ENCODE data around the gene ERP27. TPM values are rescaled to one million over a fixed set of nuclear protein-coding genes. Genes with fewer than 3 reads are reported as not detected.

Gene ERP27
- total RNA-seq, 1 donor: not detected

DNA sequence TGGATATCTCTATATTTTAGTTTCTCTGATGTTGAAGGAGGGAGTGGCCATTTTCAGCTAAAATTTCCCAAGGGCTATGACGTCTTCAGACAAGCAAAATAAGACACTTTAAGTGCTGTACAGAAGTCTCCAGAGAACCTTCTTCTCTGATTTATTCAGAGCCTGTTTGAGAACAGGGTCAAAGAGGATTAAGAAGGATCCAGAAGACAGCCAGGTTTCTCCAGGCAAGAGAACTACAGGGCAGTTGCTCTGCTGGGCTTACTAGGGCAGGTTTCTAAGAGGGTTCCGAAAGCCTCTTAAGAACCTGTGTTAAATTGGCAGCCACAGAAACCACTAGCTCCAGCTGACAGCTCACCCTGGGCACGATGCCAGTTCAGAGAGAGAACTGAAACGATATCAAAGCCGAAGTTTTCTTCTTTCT is 53.9 kb downstream of the ERP27 start:
- no peaks in the 10 kb centered on the region for H3K79me2 ChIP-seq (ENCODE audit: insufficient read depth, low read length)
- TF ChIP-seq, protein P1, sequence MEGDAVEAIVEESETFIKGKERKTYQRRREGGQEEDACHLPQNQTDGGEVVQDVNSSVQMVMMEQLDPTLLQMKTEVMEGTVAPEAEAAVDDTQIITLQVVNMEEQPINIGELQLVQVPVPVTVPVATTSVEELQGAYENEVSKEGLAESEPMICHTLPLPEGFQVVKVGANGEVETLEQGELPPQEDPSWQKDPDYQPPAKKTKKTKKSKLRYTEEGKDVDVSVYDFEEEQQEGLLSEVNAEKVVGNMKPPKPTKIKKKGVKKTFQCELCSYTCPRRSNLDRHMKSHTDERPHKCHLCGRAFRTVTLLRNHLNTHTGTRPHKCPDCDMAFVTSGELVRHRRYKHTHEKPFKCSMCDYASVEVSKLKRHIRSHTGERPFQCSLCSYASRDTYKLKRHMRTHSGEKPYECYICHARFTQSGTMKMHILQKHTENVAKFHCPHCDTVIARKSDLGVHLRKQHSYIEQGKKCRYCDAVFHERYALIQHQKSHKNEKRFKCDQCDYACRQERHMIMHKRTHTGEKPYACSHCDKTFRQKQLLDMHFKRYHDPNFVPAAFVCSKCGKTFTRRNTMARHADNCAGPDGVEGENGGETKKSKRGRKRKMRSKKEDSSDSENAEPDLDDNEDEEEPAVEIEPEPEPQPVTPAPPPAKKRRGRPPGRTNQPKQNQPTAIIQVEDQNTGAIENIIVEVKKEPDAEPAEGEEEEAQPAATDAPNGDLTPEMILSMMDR (IDR thresholded peaks at IDR 0.05; ENCODE audit: extremely low read depth, low read depth, low read length): no peak
- no peak overlapping the region for H3K27ac ChIP-seq (ENCODE audit: low read depth, low read length)
- no peak for DNase-seq (ENCODE audit: insufficient read length, low spot score, missing footprints)
- peak overlapping the region; percentile 57 for H2AFZ ChIP-seq (ENCODE audit: low read length)
- H3K27me3 ChIP-seq (ENCODE audit: insufficient read depth, low read length): peaks cover 18% of the 10 kb centered on the region
- H3K4me3 ChIP-seq (ENCODE audit: insufficient read depth, low read length): peak overlapping the region; percentile 59
- no peaks in the 10 kb centered on the region for H4K20me1 ChIP-seq (ENCODE audit: insufficient read depth, low read length)
- peaks cover 24% of the 10 kb centered on the region for H3K4me1 ChIP-seq (ENCODE audit: insufficient read depth, low read length)
- no peaks in the 10 kb centered on the region for H3K36me3 ChIP-seq (ENCODE audit: insufficient read depth, low read length)
- H3K4me2 ChIP-seq (ENCODE audit: insufficient read depth, low read length): peak overlapping the region; percentile 86
- no peaks in the 10 kb centered on the region for H3K9me3 ChIP-seq (ENCODE audit: low read depth, low read length)

DNA sequence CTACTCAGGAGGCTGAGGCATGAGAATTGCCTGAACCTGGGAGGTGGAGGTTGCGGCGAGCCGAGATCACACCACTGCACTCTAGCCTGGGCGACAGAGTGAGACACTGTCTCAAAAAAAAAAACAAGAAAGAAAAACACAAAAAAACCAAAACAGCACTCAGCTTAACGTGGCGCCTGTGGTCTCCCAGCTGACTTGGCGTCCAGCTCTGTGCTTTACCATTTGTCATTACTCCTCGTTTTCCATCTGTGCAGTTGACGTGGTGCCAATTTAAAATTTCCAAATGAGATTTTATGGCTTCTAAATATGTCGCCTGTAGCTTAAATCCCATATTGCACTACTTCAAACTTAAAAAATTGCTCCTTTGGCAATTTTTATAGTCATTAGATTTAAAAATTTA is 54.7 kb downstream of the ERP27 start:
- no peak for DNase-seq (ENCODE audit: insufficient read length, low spot score, missing footprints)
- H3K4me1 ChIP-seq (ENCODE audit: insufficient read depth, low read length): peaks cover 24% of the 10 kb centered on the region
- no peak overlapping the region for H3K4me2 ChIP-seq (ENCODE audit: insufficient read depth, low read length)
- TF ChIP-seq, protein P1 (IDR thresholded peaks at IDR 0.05; ENCODE audit: extremely low read depth, low read depth, low read length): no peak
- H2AFZ ChIP-seq (ENCODE audit: low read length): no peak overlapping the region
- no peaks in the 10 kb centered on the region for H3K79me2 ChIP-seq (ENCODE audit: insufficient read depth, low read length)
- no peaks in the 10 kb centered on the region for H3K9me3 ChIP-seq (ENCODE audit: low read depth, low read length)
- H3K36me3 ChIP-seq (ENCODE audit: insufficient read depth, low read length): no peaks in the 10 kb centered on the region
- H3K27me3 ChIP-seq (ENCODE audit: insufficient read depth, low read length): peaks cover 11% of the 10 kb centered on the region
- H3K4me3 ChIP-seq (ENCODE audit: insufficient read depth, low read length): no peak overlapping the region
- H3K27ac ChIP-seq (ENCODE audit: low read depth, low read length): no peak overlapping the region
- no peaks in the 10 kb centered on the region for H4K20me1 ChIP-seq (ENCODE audit: insufficient read depth, low read length)

DNA sequence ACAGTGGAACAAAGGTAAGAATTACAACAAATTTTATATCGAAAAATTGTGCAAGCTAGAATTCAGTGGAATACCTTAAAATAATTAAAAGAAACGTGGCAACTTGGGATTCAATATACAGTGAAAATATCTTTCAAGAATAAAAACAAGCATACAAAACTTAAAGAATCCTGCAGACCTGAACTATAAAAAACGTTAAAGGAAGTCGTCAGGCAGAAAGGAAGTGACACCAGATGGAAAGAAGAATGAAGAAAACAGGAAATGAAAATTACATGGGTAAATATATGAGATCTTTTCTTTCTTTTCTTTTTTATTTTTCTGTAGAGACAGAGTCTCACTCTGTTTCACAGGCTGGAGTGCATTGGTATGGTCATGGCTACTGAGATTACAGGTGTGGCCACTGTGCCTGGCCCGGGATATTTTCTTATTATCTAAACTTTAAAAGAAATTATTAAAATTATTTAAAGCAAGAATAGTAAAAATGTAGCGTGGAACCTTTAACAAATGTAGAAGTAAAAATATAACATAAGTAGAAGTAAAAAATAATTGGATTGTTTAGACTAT is 57.4 kb downstream of the ERP27 start:
- no peak overlapping the region for H2AFZ ChIP-seq (ENCODE audit: low read length)
- peaks cover 21% of the 10 kb centered on the region for H3K4me1 ChIP-seq (ENCODE audit: insufficient read depth, low read length)
- TF ChIP-seq, protein P1 (IDR thresholded peaks at IDR 0.05; ENCODE audit: extremely low read depth, low read depth, low read length): no peak
- H3K79me2 ChIP-seq (ENCODE audit: insufficient read depth, low read length): no peaks in the 10 kb centered on the region
- H3K9me3 ChIP-seq (ENCODE audit: low read depth, low read length): no peaks in the 10 kb centered on the region
- no peak overlapping the region for H3K27ac ChIP-seq (ENCODE audit: low read depth, low read length)
- no peak overlapping the region for H3K4me3 ChIP-seq (ENCODE audit: insufficient read depth, low read length)
- no peak for DNase-seq (ENCODE audit: insufficient read length, low spot score, missing footprints)
- H4K20me1 ChIP-seq (ENCODE audit: insufficient read depth, low read length): no peaks in the 10 kb centered on the region
- no peaks in the 10 kb centered on the region for H3K36me3 ChIP-seq (ENCODE audit: insufficient read depth, low read length)
- H3K4me2 ChIP-seq (ENCODE audit: insufficient read depth, low read length): no peak overlapping the region
- no peaks in the 10 kb centered on the region for H3K27me3 ChIP-seq (ENCODE audit: insufficient read depth, low read length)

DNA sequence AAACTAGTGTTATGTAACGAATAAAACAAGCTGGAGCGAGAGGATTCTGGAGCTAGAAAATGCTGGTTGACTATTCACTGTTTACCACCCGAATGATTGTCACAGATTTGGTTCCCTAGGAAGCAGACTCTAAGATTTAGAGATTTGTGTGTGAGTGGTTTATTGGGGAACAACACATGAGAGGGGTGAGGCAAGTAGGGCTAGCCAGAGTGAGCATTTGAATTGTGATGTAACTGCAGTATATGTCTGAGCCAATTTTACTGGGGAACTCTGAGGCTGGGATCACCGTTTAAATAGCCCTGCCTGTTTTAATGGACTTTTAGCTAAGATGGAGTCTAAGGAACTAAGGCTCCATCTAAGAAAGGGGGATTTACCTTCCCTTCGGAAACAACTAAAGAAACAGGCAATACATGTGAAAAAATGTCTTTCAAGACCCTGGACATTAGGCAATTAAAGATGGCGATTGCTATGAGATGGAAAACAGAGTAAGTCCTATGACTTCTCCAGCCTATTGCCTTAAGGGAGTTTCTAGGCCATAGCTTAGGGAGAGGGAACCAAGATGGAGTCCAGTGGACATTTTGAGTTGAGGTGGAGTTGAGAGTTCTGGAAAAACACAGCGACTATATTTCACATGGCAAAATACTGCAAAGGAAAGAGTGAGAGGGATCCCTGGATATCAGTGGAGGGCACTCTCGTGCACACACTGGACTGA is 59.0 kb downstream of the ERP27 start:
- peaks cover 5% of the 10 kb centered on the region for H3K4me1 ChIP-seq (ENCODE audit: insufficient read depth, low read length)
- H4K20me1 ChIP-seq (ENCODE audit: insufficient read depth, low read length): no peaks in the 10 kb centered on the region
- no peaks in the 10 kb centered on the region for H3K9me3 ChIP-seq (ENCODE audit: low read depth, low read length)
- H3K36me3 ChIP-seq (ENCODE audit: insufficient read depth, low read length): no peaks in the 10 kb centered on the region
- H3K4me3 ChIP-seq (ENCODE audit: insufficient read depth, low read length): no peak overlapping the region
- no peak overlapping the region for H2AFZ ChIP-seq (ENCODE audit: low read length)
- H3K27ac ChIP-seq (ENCODE audit: low read depth, low read length): no peak overlapping the region
- TF ChIP-seq, protein P1 (IDR thresholded peaks at IDR 0.05; ENCODE audit: extremely low read depth, low read depth, low read length): no peak
- H3K4me2 ChIP-seq (ENCODE audit: insufficient read depth, low read length): no peak overlapping the region
- DNase-seq (ENCODE audit: insufficient read length, low spot score, missing footprints): no peak
- no peaks in the 10 kb centered on the region for H3K27me3 ChIP-seq (ENCODE audit: insufficient read depth, low read length)
- H3K79me2 ChIP-seq (ENCODE audit: insufficient read depth, low read length): no peaks in the 10 kb centered on the region
